Natural killer cell (primary cell): Measurements from ENCODE around the gene CRTC2. TPM values are rescaled to one million over a fixed set of nuclear protein-coding genes. Genes with fewer than 3 reads are reported as not detected.
"Not testable (repeated sequence)": the region's sequence is repeated elsewhere in the genome, so short reads cannot be mapped to it uniquely, and the experiment has no call there.

Experiments
- ATAC-seq, 3 donors: fragments of 150-1000 bp in 2 of 3; fragments of 200-7000 bp in 1 of 3; cut with Tn5 transposase; 1 replicate in 1 of 3; 2 replicates in 2 of 3; pipeline ENCODE4 v1.10.0; 2021; ENCODE audit warnings: mild to moderate bottlenecking in 2 of 3, moderate library complexity in 2 of 3
- DNase-seq, 2 donors: peaks; one replicate each; pipeline versions ENCODE4 v3.0.0 to v3.0.0-alpha.2; 2013 to 2021; ENCODE audit warnings: mixed read lengths in 1 of 2
- H3K27ac ChIP-seq: one replicate; pipeline ENCODE4 v1.5.1; 2013; ENCODE audit warnings: mild to moderate bottlenecking, low read length
- H3K27me3 ChIP-seq: one replicate; pipeline ENCODE4 v1.6.1; 2013; ENCODE audit warnings: low read length; ENCODE audit not compliant: control insufficient read depth, insufficient read depth
- H3K36me3 ChIP-seq: one replicate; pipeline ENCODE4 v1.6.1; 2013; ENCODE audit warnings: low read length; ENCODE audit not compliant: control insufficient read depth, insufficient read depth
- H3K4me1 ChIP-seq: one replicate; pipeline ENCODE4 v1.6.1; 2013; ENCODE audit warnings: low read length; ENCODE audit not compliant: control insufficient read depth, insufficient read depth
- H3K4me3 ChIP-seq: one replicate; pipeline ENCODE4 v1.5.1; 2013; ENCODE audit warnings: low read length
- H3K9me3 ChIP-seq: one replicate; pipeline ENCODE4 v1.6.1; 2013; ENCODE audit warnings: low read length; ENCODE audit not compliant: control insufficient read depth, insufficient read depth
- H3K27ac Mint-ChIP-seq, 2 donors: one replicate each; pipeline ENCODE4 v1.8.0; 2022; ENCODE audit warnings: mild to moderate bottlenecking in 2 of 2, mixed read lengths in 2 of 2, moderate library complexity in 1 of 2
- H3K27me3 Mint-ChIP-seq, 2 donors: one replicate each; pipeline ENCODE4 v1.8.0; 2022; ENCODE audit warnings: low read depth in 2 of 2, mixed read lengths in 2 of 2
- H3K36me3 Mint-ChIP-seq: one replicate; pipeline ENCODE4 v1.8.0; 2022; ENCODE audit warnings: mixed read lengths
- H3K4me1 Mint-ChIP-seq, 2 donors: one replicate each; pipeline ENCODE4 v1.8.0; 2022; ENCODE audit warnings: mixed read lengths in 2 of 2
- H3K4me3 Mint-ChIP-seq: one replicate; pipeline ENCODE4 v1.8.0; 2022; ENCODE audit warnings: mild to moderate bottlenecking, moderate library complexity, mixed read lengths
- H3K9me3 Mint-ChIP-seq, 2 donors: one replicate each; pipeline ENCODE4 v1.8.0; 2022; ENCODE audit warnings: mixed read lengths in 2 of 2
- WGBS: methylation state at CpG from one replicate; pipeline ENCODE4 v1.1.7; 2013; ENCODE audit warnings: missing lambda C conversion rate; ENCODE audit not compliant: insufficient coverage; 5-methylcytosine and 5-hydroxymethylcytosine counted together
- intact Hi-C: fragments of 100-400 bp; cut with micrococcal nuclease; formaldehyde crosslinking; loops from one replicate; pipeline ENCODE4 v1.14.2; 2022
- total RNA-seq, 4 donors: library from RNA; stranded (reverse); fragments of 120-200 nt in 1 of 4; gene quantifications; one replicate each; pipeline versions ENCODE4 v1.2.3 to v1.2.4, GENCODE V29; 2013 to 2022
- TF ChIP-seq, protein P1 (sequence below): fragments of 200-600 bp; IDR thresholded peaks from one replicate; pipeline ENCODE4 v1.8.0; 2022; ENCODE audit warnings: antibody characterized with exemption

The CRTC2 gene, protein sequence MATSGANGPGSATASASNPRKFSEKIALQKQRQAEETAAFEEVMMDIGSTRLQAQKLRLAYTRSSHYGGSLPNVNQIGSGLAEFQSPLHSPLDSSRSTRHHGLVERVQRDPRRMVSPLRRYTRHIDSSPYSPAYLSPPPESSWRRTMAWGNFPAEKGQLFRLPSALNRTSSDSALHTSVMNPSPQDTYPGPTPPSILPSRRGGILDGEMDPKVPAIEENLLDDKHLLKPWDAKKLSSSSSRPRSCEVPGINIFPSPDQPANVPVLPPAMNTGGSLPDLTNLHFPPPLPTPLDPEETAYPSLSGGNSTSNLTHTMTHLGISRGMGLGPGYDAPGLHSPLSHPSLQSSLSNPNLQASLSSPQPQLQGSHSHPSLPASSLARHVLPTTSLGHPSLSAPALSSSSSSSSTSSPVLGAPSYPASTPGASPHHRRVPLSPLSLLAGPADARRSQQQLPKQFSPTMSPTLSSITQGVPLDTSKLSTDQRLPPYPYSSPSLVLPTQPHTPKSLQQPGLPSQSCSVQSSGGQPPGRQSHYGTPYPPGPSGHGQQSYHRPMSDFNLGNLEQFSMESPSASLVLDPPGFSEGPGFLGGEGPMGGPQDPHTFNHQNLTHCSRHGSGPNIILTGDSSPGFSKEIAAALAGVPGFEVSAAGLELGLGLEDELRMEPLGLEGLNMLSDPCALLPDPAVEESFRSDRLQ
- total RNA-seq, result 100 to 1,000 TPM; 144 to 166 (median 154) TPM
- 20.3 TPM for total RNA-seq (2013)

DNA sequence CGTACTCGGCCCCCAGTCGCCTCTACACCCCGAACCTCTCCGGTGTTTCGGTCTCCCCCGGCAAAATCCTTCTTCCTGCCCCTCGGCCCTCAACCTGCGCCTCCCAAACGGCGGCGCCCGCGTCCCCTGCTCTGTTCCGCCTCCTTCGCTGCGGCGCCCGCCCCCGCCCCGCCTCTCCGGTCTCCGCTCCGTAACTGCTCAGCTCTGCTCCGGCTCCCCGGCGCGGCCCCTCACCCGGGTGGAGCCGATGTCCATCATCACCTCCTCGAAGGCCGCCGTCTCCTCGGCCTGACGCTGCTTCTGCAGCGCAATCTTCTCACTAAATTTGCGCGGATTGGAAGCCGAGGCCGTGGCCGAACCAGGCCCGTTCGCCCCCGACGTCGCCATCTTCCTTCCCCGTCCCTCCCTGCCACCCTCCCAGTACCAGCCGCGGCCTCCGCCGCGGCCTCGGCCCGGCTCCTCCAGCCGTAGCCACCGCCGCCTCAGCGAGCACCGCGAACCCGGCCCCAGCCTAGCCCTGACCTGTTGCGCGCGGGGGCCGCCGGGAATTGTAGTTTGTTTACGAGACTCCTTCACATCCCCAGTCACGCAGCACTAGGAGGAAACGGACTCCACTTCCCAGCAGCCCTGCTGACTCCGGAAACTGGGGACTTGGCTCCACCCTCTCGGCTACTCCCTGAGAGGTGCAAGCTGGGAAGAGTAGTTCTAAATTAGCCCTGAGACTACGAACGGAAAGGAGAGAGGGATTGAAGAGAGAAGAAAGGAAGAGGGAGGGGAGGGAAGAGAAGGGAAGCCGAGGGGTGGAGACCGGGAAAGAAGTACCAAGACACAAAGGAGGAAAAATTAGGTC is at the start of gene CRTC2:
Gene CRTC2, minus strand, starts transcription at position 502 of the 850 bp plus-strand sequence. Its CDS starts 115 bp downstream, at position 387.
- ATAC-seq (peak; percentile 86 to 98 (median 89)), DNase-seq (peak; percentile 95 to 98)
- TF ChIP-seq, protein P1, sequence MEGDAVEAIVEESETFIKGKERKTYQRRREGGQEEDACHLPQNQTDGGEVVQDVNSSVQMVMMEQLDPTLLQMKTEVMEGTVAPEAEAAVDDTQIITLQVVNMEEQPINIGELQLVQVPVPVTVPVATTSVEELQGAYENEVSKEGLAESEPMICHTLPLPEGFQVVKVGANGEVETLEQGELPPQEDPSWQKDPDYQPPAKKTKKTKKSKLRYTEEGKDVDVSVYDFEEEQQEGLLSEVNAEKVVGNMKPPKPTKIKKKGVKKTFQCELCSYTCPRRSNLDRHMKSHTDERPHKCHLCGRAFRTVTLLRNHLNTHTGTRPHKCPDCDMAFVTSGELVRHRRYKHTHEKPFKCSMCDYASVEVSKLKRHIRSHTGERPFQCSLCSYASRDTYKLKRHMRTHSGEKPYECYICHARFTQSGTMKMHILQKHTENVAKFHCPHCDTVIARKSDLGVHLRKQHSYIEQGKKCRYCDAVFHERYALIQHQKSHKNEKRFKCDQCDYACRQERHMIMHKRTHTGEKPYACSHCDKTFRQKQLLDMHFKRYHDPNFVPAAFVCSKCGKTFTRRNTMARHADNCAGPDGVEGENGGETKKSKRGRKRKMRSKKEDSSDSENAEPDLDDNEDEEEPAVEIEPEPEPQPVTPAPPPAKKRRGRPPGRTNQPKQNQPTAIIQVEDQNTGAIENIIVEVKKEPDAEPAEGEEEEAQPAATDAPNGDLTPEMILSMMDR, result no peak
- H3K27me3 Mint-ChIP-seq, result no peaks in the 10 kb centered on the region
- under 1% methylated on average over 74 of the region's 75 CpGs for WGBS
- no peaks in the 10 kb centered on the region for H3K27me3 ChIP-seq
- H3K4me3 ChIP-seq, result peak within 1 kb of the TSS; percentile 94
- H3K9me3 Mint-ChIP-seq, result no peaks in the 10 kb centered on the region
- no peaks in the 10 kb centered on the region for H3K36me3 Mint-ChIP-seq
- intact Hi-C loops, result loop anchor here (1.0 to 2.0 kb wide), 4 partner anchors 9 to 35 kb away; partner anchors contain the start of genes CREB3L4 and JTB
- H3K36me3 ChIP-seq, result peaks cover 21% of the 10 kb centered on the region
- H3K9me3 ChIP-seq, result no peaks in the 10 kb centered on the region
- peak within 1 kb of the TSS; percentile 96 for H3K4me3 Mint-ChIP-seq
- H3K27ac Mint-ChIP-seq, result peak within 1 kb of the TSS; percentile 82 to 92
- H3K4me1 ChIP-seq, result peaks cover 53% of the 10 kb centered on the region
- peak within 1 kb of the TSS; percentile 93 for H3K27ac ChIP-seq
- peaks cover 45 to 67% of the 10 kb centered on the region in 2 donors for H3K4me1 Mint-ChIP-seq

DNA sequence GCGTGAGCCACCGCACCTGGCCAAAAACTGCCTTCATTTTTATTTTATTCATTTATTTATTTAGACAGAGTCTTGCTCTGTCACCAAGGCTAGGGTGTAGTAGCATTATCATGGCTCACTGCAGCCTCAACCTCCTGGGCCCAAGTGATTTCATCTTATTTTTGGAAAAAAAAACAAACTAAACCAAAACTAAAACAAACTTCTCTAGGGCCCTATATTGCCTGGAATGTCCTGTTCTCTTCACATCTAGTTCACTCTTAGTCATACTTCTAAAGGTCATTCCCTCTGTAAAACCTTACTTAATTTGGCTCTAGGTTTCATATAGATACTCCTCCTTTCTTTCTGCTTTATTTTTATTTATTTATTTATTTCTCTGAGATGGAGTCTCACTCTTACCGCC is 47.7 kb upstream of the CRTC2 start:
- H3K9me3 Mint-ChIP-seq, result no peaks in the 10 kb centered on the region
- H3K27ac Mint-ChIP-seq, result no peak overlapping the region
- TF ChIP-seq, protein P1, result no peak
- no peak for ATAC-seq
- WGBS, result 100% methylated on average over 3 of the region's 3 CpGs
- intact Hi-C loops, result no loop called here
- no peaks in the 10 kb centered on the region for H3K27me3 Mint-ChIP-seq
- H3K27me3 ChIP-seq, result no peaks in the 10 kb centered on the region
- no peaks in the 10 kb centered on the region for H3K4me1 ChIP-seq
- no peak overlapping the region for H3K4me3 Mint-ChIP-seq
- no peak overlapping the region for H3K27ac ChIP-seq
- no peaks in the 10 kb centered on the region for H3K36me3 ChIP-seq
- H3K4me3 ChIP-seq, result no peak overlapping the region
- H3K9me3 ChIP-seq, result no peaks in the 10 kb centered on the region
- no peak for DNase-seq
- H3K4me1 Mint-ChIP-seq, result no peaks in the 10 kb centered on the region
- no peaks in the 10 kb centered on the region for H3K36me3 Mint-ChIP-seq

DNA sequence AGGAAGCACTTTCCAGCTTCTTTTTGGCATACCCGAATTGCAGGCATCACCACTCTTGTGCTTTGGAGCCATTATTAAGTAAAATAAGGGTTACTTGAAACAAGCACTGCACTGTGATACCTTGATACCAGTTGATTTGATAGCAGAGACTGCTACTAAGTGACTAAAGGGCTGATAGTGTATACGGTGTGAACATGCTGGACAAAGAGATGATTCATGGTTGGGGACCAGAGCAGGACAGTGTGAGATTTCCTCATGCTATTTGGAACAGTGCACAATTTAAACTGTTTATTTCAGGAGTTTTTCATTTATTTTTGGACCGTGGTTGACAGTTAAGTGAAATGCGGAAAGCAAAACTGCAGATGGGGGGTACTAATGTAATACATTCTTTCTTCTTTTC is 42.0 kb upstream of the CRTC2 start:
- no peak for ATAC-seq
- intact Hi-C loops, result no loop called here
- TF ChIP-seq, protein P1, result no peak
- peaks cover 5% of the 10 kb centered on the region for H3K36me3 Mint-ChIP-seq
- Histone ChIP-seq H3K9me3 (no peaks in the 10 kb centered on the region), H3K27me3 (no peaks in the 10 kb centered on the region), H3K4me1 (no peaks in the 10 kb centered on the region), H3K36me3 (peaks cover 4% of the 10 kb centered on the region), H3K4me3 (no peak overlapping the region), H3K27ac (no peak overlapping the region)
- 90% methylated on average over 2 of the region's 4 CpGs for WGBS
- H3K27me3 Mint-ChIP-seq, result no peaks in the 10 kb centered on the region
- H3K4me3 Mint-ChIP-seq, result no peak overlapping the region
- H3K9me3 Mint-ChIP-seq, result no peaks in the 10 kb centered on the region
- no peak for DNase-seq
- H3K27ac Mint-ChIP-seq, result no peak overlapping the region
- peaks cover 2 to 4% of the 10 kb centered on the region in 2 donors for H3K4me1 Mint-ChIP-seq

DNA sequence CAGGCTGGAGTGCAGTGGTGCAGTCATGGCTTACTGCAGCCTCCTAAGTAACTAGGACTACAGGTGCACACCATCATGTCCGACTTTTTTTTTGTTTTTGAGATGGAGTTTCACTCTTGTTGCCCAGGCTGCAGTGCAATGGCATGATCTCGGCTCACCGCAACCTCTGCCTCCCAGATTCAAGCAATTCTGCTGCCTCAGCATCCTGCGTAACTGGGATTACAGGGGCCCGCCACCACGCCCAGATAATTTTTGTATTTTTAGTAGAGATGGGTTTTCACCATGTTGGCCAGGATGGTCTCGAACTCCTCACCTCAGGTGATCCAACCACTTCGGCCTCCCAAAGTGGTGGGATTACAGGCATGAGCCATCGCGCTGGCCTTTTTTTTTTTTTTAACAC is 38.5 kb upstream of the CRTC2 start:
- intact Hi-C loops, result not testable (repeated sequence)

More for the DNA sequence above, 38.5 kb upstream of the CRTC2 start:
- 94% methylated on average over 8 of the region's 10 CpGs for WGBS
- not testable (repeated sequence) for H3K27ac Mint-ChIP-seq, H3K4me3 ChIP-seq, H3K27ac ChIP-seq, H3K4me3 Mint-ChIP-seq, H3K9me3 Mint-ChIP-seq, H3K27me3 ChIP-seq, H3K9me3 ChIP-seq, H3K27me3 Mint-ChIP-seq, DNase-seq, ATAC-seq
- peaks cover 17% of the 10 kb centered on the region for H3K36me3 Mint-ChIP-seq
- Histone ChIP-seq H3K36me3 (peaks cover 28% of the 10 kb centered on the region), H3K4me1 (peaks cover 17% of the 10 kb centered on the region)
- peaks cover 15% of the 10 kb centered on the region in 2 donors for H3K4me1 Mint-ChIP-seq
